Endothelial cell of umbilical vein (primary cell): Measurements from ENCODE around the gene PLEKHA5.

Source experiments
- CTCF ChIP-seq, 2 donors: IDR thresholded peaks; 1 replicate in 1 of 2; 2 replicates in 1 of 2; pipeline ENCODE4 v1.5.1; 2011; ENCODE audit warnings: low read length in 2 of 2, mild to moderate bottlenecking in 2 of 2, moderate library complexity in 2 of 2, control low read depth in 1 of 2, inconsistent platforms in 1 of 2, low read depth in 1 of 2; ENCODE audit not compliant: insufficient read depth in 1 of 2; ENCODE audit errors: extremely low read depth in 1 of 2
- EZH2 ChIP-seq: IDR thresholded peaks from 2 replicates; pipeline ENCODE4 v1.6.1; 2012; ENCODE audit warnings: borderline replicate concordance, low read depth, mild to moderate bottlenecking, moderate library complexity, low read length, inconsistent platforms; ENCODE audit not compliant: severe bottlenecking
- FOS ChIP-seq: IDR thresholded peaks from 2 replicates; pipeline ENCODE4 v1.6.1; 2011; ENCODE audit warnings: mild to moderate bottlenecking, low read length, moderate library complexity, borderline replicate concordance; ENCODE audit not compliant: insufficient read depth
- MAX ChIP-seq: IDR thresholded peaks from 2 replicates; pipeline ENCODE4 v1.6.1; 2011; ENCODE audit not compliant: insufficient read depth, insufficient read length
- POLR2A ChIP-seq: IDR thresholded peaks from 2 replicates; pipeline ENCODE4 v1.6.1; 2012; ENCODE audit warnings: low read depth, mild to moderate bottlenecking, control low read depth, low read length
- POLR2AphosphoS5 ChIP-seq: IDR thresholded peaks from 2 replicates; pipeline ENCODE4 v1.6.1; 2012; ENCODE audit warnings: low read depth, mild to moderate bottlenecking, control low read depth, low read length, moderate library complexity; ENCODE audit not compliant: insufficient read depth

- TF ChIP-seq POLR2AphosphoS5 (no peak), CTCF (IDR thresholded peaks at IDR 0.05; ENCODE audit: extremely low read depth in 1 of 2, insufficient read depth in 1 of 2, low read depth in 1 of 2, low read length in 2 of 2) (no peak), POLR2A (no peak), FOS (no peak), EZH2 (no peak), MAX (no peak)
Observed at GRCh38 chr12:19302100-19302640, 172.6 kb downstream of the PLEKHA5 start.
